HG02870 (cell line): ENCODE data around the gene DLG2.

ENCODE experiments used
- ATAC-seq: cut with Tn5 transposase; IDR thresholded peaks from one replicate; pipeline ENCODE4 v1.9.1; 2021; ENCODE audit warnings: mild to moderate bottlenecking, moderate library complexity; ENCODE audit not compliant: unreplicated experiment

Gene DLG2

GRCh38 chr11:85572056-85572455 is 55.1 kb downstream of the DLG2 start:
- ATAC-seq = no peak

DNA sequence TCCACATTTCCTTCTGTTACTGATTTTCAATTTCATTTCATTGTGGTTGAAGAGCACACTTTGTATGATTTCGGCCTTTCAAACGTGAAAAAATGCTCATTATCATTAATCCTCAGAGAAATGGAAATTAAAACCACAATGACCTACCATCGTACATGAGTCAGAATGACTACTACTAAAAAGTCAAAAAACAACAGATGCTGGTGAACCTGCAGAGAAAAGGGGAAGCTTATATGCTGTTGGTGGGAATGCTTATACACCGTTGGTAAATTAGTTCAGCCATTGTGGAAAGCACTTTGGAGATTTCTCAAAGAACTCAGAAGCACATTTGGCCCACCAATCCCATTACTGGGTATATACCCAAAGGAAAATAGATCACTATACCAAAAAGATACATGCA is 57.6 kb downstream of the DLG2 start:
- no peak for ATAC-seq

- ATAC-seq = no peak
Observed at GRCh38 chr11:85558411-85558810, 68.7 kb downstream of the DLG2 start.

- ATAC-seq = no peak
Observed at GRCh38 chr11:85551881-85552280, 75.3 kb downstream of the DLG2 start.

DNA sequence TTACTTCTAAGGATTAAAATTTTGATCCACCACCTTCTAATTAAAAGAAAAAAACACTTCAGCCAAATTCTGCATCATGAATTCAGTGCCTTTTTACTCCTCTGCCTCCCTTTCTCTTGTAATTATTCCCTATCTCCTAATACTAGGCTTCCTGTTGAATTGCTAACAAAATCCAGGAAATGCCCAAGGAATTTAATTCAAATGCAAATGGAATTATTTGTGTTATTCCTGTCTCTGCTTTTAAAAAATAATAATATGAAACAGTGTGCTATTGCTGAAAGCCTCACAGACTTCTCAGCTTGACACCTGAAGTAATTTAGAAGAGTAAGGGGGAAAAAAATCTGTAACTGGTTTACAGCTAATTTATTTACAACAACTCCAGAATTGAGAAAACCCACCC is 85.5 kb downstream of the DLG2 start:
- ATAC-seq = no peak

DNA sequence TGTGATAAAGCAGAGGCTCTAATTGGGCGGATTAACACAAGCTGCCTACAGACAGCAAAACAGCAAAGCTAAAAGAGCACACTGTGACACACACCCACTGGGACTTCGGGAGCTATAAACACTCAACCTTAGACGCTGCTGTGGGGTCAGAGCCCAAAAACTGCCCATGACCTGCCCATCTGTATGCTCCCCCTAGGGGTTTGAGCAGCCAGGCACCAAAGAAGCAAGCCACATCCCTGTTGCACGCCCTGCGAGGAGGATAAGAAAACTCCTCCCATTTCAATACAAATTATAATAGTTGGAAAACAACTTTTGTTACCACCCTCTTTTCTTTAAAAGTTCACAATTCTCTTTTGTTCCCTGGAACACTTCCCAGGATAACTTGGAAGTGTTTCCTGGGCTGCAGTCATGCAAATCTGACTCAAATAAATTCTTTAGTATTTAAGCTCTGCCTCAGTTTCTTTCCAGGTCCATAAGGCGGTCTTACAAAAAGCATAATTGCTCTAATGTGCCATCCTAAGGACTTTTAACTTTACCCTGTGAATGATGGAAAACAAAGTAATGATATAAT is 86.4 kb downstream of the DLG2 start:
- no peak for ATAC-seq

DNA sequence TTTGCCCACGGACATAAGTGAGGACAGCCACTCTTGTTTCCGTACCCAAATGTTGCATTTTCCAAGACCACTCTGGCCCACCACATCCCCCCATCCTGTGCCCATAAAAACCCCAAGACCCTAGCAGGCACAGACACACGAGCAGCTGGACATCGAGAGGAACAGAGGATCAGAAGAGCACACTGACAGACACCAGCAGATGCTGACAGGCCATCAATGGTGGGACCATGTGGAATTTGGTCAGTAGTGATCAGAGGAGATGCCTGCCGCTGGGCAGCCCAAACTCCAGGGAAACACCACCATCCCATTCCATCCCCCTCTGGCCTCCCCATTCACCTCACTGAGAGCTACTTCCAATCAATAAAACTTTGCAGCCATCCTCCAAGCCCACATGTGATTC is 87.0 kb downstream of the DLG2 start:
- ATAC-seq = no peak

- ATAC-seq = no peak
Observed at GRCh38 chr11:85539740-85540139, 87.4 kb downstream of the DLG2 start.

DNA sequence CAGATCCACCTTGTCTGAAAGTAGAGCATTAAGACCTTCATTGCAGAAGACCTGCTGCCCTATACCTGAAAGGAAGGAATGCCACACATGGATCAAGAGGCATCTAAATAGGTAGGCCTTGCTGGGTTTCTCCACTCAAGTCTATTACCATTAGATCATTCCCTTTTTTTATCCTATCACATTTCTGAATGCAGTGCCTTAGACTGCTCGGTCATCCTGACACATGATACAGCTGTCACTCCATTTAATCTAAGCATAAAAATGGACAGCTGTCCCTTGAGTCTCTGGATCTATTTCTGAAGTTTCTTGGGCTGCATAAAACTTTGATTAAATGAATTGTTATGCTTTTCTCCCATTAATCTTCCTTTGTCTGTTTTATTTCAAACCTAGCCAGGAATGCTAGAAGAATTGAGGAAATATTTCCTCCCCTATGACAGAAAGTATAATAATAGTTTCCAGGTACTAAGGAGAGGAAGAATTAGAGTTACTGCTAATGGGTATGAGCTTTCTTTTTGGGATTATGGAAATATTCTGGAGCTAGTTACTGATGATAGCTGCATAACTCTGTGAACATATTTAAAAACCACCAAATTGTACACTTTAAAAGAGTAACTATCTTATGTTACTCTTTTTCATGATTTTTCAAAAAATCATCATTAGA is 88.0 kb downstream of the DLG2 start:
- ATAC-seq = no peak

DNA sequence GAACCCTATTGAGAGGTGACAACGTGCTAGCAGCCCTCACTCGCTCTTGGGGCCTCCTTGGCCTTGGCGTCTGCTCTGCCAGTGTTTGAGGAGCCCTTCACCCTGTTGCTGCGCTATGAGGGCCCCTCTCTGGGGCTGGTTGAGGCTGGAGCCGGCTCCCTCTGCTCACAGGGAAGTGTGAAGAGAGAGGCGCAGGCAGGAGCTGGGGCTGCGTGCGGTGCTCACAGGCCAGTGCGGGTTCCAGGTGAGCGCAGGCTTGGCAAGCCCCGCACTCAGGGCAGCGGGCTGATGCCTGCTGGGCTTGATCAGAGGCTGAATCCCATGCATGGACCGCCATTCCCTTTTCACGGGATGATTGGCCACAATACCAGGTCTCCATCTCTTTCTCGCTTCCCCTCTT is 90.7 kb downstream of the DLG2 start:
- no peak for ATAC-seq

GRCh38 chr11:85534806-85535205 is 92.3 kb downstream of the DLG2 start:
- ATAC-seq = no peak

DNA sequence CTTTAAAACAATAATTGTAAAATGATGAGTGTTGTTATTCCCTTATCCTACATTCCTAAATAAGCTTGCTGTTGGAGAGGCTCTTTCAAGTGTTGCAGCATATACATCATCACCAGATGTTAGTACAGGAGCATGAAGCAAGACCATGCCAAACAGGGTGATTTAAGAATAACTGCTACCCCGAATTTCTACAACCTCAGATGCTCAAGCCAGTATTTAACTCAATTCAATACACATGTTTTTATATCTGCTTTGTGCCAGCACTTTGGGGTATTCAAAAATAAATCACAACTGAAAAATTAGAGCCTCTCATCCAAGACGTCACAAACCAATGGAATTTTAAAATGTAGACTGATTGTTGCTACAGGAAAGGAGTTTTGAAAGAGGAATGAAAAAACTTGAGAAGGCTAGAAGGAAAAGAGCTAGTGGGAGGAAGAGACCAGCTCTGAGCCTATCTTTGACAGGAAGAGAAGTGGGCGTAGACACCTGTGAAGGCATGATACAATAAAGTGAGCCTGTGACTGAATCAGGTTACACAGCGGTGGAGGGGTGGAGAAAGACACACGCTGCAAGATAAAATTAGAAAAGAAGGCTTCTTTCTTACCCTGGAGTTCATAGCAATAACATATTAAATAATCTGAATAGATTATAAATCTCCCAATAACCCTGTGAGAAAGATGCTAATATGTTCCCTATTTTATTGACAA is 95.8 kb downstream of the DLG2 start:
- no peak for ATAC-seq

DNA sequence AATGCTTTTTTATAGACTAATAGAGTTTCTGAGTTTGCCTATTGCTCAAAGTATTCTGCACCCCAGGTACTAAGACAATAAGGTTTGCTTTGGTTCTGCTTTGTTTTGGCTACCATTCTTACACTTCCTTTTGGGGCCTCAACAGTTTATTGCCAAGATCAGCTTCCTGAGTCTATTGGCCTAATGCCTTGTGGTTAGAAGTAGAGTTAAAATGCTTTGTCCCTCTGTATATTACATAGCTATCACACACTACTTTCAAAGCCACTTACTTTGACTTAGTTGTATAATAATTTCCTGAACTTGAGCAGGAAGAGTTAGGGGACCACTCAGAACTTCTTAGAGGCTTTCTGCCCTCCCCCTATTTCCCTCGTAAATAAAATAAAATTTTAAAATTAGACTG is 96.5 kb downstream of the DLG2 start:
- no peak for ATAC-seq

- no peak for ATAC-seq
Observed at GRCh38 chr11:85526564-85526963, 100.6 kb downstream of the DLG2 start.

- no peak for ATAC-seq
Observed at GRCh38 chr11:85525686-85526085, 101.5 kb downstream of the DLG2 start.

DNA sequence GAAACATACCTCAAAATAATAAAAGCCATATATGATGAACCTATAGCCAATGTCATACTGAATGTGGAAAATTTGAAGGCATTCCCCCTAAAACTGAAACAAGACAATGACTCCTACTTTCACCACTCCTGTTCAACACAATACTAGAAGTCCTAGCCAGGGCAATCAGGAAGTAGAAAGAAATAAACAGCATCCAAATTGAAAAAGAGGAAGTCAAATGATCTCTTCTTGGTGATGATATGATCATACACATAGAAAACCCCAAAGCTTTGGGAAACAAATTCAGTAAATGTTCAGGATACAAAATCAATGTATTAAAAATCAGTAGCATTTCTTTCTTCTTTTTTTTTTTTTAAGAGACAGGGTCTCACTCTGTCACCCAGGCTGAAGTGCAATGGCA is 109.9 kb downstream of the DLG2 start:
- no peak for ATAC-seq

- ATAC-seq = no peak
Observed at GRCh38 chr11:85495918-85496317, 131.2 kb downstream of the DLG2 start.

DNA sequence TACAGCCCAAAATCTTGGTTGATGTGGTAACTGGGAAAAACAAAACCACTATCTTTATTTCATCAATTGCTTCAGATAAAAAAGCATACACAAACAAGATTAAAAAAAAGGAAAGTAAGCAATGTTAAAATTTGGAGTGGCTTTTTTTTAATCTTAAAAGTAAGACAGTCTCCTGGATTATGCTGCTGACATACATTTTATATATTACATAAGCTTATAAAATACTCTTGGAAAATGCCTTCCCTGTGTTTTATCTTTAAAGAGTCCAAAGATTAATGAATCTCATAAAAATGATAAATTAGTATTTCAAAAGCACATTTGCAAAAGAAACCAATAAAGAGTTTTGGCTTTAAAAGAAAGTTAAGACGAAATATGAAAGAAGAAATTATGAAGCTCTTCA is 132.7 kb downstream of the DLG2 start:
- ATAC-seq = no peak

- no peak for ATAC-seq
Observed at GRCh38 chr11:85485902-85486301, 141.2 kb downstream of the DLG2 start.

GRCh38 chr11:85483861-85484260 is 143.3 kb downstream of the DLG2 start:
- no peak for ATAC-seq

DNA sequence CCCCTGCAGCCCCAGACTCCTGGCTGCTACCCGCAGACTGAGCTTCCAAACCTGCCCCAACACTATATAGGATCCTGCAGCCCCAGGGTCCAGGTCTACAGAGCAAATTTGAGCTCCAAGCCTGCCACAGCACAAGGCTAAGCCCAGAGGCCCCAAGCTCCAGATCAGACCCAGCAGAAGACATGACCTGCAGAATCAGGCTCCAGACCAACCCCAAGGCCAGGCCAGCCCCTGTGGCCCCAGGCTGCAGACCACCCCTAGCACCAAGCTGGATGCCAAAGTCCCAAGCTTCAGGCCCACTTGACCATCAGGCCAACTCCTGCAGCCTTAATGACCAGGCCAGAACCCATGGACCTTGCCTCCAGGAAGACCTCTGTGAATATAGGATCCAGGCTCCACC is 145.3 kb downstream of the DLG2 start:
- no peak for ATAC-seq
